ENCODE measurements around the gene CYP4V2. TPM values are rescaled to one million over a fixed set of nuclear protein-coding genes. Genes with fewer than 3 reads are reported as not detected.

The CYP4V2 gene
- total RNA-seq, 1 donor from 2014 or later = 10.0 TPM

DNA sequence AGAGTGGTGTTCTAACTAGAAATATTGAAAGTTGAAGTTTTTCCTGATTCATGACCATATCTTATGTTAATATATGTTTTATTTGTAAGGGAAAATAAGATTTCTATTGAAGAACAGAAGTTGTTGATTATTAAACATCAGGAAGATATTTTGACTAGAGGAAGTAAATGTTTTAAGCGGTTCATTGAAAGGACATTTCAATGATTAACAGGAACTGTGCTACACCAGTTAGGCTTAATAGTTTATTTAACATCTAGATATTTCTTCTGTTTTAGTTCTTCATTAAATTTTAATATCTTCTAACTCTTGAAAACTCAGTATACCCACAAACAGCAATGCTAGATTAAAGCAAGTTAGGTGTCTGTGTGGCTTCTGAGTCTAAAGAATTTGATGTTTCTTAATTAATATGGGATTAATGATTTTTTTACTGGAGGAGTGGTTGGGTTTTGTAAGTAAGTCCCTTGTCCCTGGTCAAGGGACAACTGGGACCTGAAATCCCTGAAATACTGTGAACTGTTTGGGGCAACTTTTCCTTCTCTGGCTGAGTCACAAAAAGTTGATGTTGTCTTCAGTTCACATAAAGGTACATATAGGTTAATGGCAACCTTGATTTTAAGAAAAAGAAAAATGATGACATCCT, 42.9 kb upstream of the CYP4V2 start:
- peaks cover 8% of the 10 kb centered on the region for H3K4me1 Mint-ChIP-seq (ENCODE audit: low read depth, unreplicated experiment)
- H3K27ac Mint-ChIP-seq (ENCODE audit: unreplicated experiment) = no peak overlapping the region
- TF ChIP-seq, protein P1, sequence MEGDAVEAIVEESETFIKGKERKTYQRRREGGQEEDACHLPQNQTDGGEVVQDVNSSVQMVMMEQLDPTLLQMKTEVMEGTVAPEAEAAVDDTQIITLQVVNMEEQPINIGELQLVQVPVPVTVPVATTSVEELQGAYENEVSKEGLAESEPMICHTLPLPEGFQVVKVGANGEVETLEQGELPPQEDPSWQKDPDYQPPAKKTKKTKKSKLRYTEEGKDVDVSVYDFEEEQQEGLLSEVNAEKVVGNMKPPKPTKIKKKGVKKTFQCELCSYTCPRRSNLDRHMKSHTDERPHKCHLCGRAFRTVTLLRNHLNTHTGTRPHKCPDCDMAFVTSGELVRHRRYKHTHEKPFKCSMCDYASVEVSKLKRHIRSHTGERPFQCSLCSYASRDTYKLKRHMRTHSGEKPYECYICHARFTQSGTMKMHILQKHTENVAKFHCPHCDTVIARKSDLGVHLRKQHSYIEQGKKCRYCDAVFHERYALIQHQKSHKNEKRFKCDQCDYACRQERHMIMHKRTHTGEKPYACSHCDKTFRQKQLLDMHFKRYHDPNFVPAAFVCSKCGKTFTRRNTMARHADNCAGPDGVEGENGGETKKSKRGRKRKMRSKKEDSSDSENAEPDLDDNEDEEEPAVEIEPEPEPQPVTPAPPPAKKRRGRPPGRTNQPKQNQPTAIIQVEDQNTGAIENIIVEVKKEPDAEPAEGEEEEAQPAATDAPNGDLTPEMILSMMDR (IDR thresholded peaks at IDR 0.05; ENCODE audit: partially characterized antibody, unreplicated experiment) = no peak
- H3K9me3 Mint-ChIP-seq (ENCODE audit: unreplicated experiment) = peaks cover 8% of the 10 kb centered on the region
- no peak for DNase-seq
- no peaks in the 10 kb centered on the region for H3K36me3 Mint-ChIP-seq (ENCODE audit: unreplicated experiment)
- peaks cover 8% of the 10 kb centered on the region for H3K27me3 Mint-ChIP-seq (ENCODE audit: unreplicated experiment)
- H3K4me3 Mint-ChIP-seq (ENCODE audit: unreplicated experiment) = no peak overlapping the region

DNA sequence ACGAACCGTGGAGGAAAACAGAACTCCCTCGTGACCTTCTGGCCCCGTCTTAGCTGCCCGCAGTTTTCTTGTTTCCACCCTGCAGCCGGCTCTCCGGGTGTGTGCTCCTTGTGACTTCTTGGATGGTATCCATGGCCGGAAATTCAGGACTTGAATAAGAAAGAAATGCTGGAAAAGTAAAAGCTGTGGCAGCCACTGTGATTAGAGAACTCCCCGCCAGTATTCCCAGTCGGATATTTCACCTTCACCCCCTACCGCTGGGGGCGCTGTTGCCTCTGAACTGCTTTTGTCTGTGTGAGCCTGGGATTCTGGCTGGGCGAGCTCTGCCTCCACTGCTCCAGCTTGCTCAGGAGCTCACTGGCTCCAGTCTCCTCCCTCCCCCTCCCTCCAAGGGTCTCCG, 41.5 kb upstream of the CYP4V2 start:
- Mint-ChIP-seq H3K36me3 (ENCODE audit: unreplicated experiment) (no peaks in the 10 kb centered on the region), H3K9me3 (ENCODE audit: unreplicated experiment) (peaks cover 2% of the 10 kb centered on the region), H3K4me1 (ENCODE audit: low read depth, unreplicated experiment) (peaks cover 8% of the 10 kb centered on the region), H3K27me3 (ENCODE audit: unreplicated experiment) (no peaks in the 10 kb centered on the region), H3K27ac (ENCODE audit: unreplicated experiment) (no peak overlapping the region), H3K4me3 (ENCODE audit: unreplicated experiment) (no peak overlapping the region)
- peak; percentile 72 for DNase-seq
- TF ChIP-seq, protein P1 (IDR thresholded peaks at IDR 0.05; ENCODE audit: partially characterized antibody, unreplicated experiment) = peak; percentile 76

DNA sequence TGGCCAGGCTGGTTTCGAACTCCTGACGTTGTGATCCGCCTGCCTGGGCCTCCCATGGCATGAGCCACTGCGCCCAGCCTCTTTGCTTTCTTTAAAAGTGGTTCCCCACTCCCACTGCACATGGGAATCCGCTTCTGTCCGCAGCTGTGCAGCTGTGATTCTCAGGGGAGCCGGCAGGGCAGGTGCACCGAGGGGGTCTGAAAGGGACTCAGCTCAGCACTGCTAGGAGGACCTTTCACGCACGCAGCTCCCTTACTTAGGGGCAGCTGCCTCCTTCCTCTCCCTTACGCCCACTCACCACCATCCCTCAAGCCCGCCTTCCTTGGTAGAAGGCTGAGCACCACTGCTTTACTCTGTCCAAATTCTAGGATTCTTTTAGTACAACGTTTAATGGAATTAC, 40.4 kb upstream of the CYP4V2 start:
- peaks cover 4% of the 10 kb centered on the region for H3K36me3 Mint-ChIP-seq (ENCODE audit: unreplicated experiment)
- TF ChIP-seq, protein P1 (IDR thresholded peaks at IDR 0.05; ENCODE audit: partially characterized antibody, unreplicated experiment) = no peak

DNA sequence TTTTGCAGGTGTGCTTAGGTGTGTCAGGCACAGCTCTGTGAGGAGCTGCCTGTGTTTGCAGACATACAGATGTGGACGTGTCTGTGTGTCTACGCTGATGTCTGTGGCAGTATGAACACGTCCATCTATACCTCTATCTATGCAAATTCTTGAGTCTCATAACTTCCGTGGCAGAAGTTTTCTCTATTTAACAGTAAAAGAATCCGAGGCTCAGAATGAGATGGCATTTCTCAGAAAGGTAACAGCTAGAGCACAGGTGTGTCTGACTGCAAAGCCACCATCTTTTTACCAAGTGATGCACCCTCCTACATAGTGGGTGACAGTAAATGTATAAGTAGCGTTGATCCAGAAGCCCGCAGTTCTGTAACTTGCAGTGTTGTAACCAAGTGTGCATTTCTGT, 39.9 kb upstream of the CYP4V2 start:
- Mint-ChIP-seq H3K4me1 (ENCODE audit: low read depth, unreplicated experiment) (peaks cover 1% of the 10 kb centered on the region), H3K9me3 (ENCODE audit: unreplicated experiment) (peaks cover 1% of the 10 kb centered on the region), H3K36me3 (ENCODE audit: unreplicated experiment) (peaks cover 4% of the 10 kb centered on the region), H3K27me3 (ENCODE audit: unreplicated experiment) (no peaks in the 10 kb centered on the region), H3K4me3 (ENCODE audit: unreplicated experiment) (no peak overlapping the region), H3K27ac (ENCODE audit: unreplicated experiment) (no peak overlapping the region)
- DNase-seq = no peak
- TF ChIP-seq, protein P1 (IDR thresholded peaks at IDR 0.05; ENCODE audit: partially characterized antibody, unreplicated experiment) = no peak

More for the DNA sequence above, 40.4 kb upstream of the CYP4V2 start:
- Mint-ChIP-seq H3K27ac (ENCODE audit: unreplicated experiment) (no peak overlapping the region), H3K4me1 (ENCODE audit: low read depth, unreplicated experiment) (peaks cover 3% of the 10 kb centered on the region), H3K4me3 (ENCODE audit: unreplicated experiment) (no peak overlapping the region), H3K9me3 (ENCODE audit: unreplicated experiment) (peaks cover 1% of the 10 kb centered on the region), H3K27me3 (ENCODE audit: unreplicated experiment) (no peaks in the 10 kb centered on the region)
- no peak for DNase-seq

DNA sequence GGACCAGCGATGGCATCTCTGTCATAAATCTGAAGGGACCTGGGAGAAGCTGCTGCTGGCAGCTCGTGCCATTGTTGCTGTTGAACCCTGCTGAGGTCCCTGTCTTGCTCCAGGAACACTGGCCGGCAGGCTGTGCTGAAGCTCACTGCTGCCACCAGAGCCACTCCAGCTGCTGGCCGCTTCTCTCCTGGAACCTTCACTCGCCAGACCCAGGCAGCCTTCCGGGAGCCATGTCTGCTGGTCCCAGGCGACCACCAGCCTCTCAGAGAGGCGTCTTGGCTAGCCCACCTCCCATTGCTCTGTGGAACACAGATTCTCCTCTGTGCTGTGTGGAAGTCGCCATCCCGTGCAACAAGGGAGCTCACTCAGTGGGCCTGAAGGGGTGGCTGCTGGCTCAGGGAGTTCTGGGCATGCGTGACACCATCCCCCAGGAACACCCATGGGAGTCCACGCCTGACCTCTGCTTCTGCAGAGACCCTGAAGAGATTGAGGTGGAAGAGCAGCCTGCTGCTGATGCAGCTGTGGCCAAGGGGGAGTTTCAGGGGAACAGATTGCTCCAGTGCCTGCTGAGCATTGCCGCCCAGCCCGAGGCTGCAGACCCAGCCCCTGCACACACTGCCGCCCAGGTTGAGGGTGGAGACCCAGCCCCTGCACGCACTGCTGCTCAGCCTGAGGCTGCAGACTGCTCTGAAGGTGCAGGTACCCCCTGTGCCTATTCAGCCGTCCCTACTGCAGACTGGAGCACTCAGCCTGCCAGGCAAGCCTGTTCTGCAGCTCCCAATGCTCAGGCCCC, 33.1 kb upstream of the CYP4V2 start:
- H3K27ac Mint-ChIP-seq (ENCODE audit: unreplicated experiment) = no peak overlapping the region
- no peak for DNase-seq
- H3K4me1 Mint-ChIP-seq (ENCODE audit: low read depth, unreplicated experiment) = peaks cover 2% of the 10 kb centered on the region
- no peaks in the 10 kb centered on the region for H3K27me3 Mint-ChIP-seq (ENCODE audit: unreplicated experiment)
- no peak overlapping the region for H3K4me3 Mint-ChIP-seq (ENCODE audit: unreplicated experiment)
- peaks cover 3% of the 10 kb centered on the region for H3K9me3 Mint-ChIP-seq (ENCODE audit: unreplicated experiment)
- H3K36me3 Mint-ChIP-seq (ENCODE audit: unreplicated experiment) = peaks cover 4% of the 10 kb centered on the region
- TF ChIP-seq, protein P1 (IDR thresholded peaks at IDR 0.05; ENCODE audit: partially characterized antibody, unreplicated experiment) = no peak
